NCI-H748 treated with DMSO at 0.1 percent for 48 hours (cell line): ENCODE measurements around the gene CMTM3.
"Not testable (repeated sequence)": the region's sequence is repeated elsewhere in the genome, so short reads cannot be mapped to it uniquely, and the experiment has no call there.

Experiments
- DNase-seq: peaks from one replicate; lab custom pipeline; 2025; lab: John Stamatoyannopoulos, UW

CMTM3 gene

DNA sequence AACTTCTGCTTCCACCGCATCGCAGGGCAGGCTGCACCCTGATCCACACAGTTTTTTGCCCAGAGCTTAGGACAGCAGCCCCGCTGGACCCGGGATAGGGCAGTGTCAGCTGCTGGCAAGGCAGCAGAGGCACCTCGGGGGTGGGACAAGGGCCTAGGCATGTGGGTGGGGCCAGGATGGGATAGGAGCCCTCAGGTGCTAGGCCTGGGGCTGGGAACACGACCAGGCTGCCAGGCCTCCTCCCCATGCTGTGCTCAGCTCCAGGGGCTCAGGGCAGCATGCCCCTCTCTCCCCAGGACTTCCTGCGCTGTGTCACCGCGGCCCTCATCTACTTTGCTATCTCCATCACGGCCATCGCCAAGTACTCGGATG, 4.6 kb downstream of the CMTM3 start:
- DNase-seq = no peak

DNA sequence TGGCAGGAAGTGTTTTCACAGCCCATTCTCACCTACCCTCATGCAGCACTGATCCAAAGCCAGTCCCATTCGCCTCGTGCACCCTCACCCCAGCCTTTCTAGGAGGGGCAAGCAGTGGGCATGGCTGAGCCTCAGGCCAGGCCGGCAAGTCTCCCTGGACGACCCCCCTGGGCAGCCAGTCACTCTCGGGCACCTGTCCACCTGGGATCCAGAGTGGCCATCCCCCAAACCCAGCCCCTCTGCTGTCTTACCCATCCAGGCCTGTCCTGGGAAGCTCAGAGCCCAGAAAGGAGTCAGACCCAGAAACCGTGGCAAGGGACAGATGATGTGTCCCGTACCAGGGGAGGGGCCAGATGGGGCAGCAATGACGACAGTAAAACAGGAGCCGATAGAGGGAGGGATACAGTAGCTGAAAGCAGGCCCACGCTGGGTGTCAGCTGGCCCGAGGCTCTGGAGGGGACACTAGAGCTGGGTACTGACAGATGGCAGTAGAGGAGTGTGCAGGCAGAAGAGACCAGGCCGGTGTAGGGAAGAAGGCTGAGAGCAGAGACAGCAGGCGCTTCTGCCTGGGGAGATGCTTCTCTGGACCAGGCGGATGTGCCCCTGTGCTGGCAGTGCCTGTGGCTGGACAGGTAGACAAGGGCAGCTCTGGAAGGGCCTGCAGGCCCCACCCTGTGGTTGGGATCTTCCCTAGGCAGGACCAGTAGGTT, 5.8 kb downstream of the CMTM3 start:
- DNase-seq = no peak

DNA sequence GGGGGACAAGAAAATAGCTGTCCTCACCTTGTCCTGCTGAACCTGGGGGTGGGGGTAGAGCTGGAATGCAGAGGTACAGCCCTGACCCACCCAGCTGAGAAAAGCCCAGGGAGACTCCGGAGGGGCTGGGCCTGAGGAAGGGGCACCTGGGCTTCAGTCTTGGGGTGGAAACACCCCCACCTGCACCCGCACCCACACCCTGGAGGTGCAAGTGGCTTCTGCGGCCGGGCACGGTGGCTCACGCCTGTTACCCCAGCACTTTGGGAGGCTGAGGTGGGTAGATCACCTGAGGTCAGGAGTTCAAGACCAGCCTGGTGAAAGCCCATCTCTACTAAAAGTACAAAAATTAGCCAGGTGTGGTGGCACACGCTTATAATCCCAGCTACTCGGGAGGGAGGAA, 7.4 kb downstream of the CMTM3 start:
- DNase-seq = not testable (repeated sequence)

DNA sequence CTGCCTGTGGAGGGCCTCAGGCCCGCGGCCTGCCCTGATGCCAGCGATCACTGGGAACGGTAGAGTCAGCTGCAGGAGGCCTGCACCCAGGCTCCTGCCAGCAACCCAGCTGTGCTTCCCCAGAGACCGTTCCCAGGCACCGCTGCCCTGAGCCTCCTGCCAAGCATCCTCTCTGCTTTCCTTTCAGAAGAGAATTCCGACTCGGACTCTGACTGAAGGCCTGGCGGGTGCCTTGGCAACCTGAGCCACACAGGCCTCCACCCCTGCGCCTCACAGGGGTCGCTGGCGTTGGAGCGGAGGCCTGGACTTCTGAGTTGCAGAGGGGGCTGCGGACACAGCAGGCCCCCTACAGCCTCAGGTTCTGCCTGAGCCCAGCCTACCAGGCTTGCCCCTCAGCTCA, 7.9 kb downstream of the CMTM3 start:
- no peak for DNase-seq

DNA sequence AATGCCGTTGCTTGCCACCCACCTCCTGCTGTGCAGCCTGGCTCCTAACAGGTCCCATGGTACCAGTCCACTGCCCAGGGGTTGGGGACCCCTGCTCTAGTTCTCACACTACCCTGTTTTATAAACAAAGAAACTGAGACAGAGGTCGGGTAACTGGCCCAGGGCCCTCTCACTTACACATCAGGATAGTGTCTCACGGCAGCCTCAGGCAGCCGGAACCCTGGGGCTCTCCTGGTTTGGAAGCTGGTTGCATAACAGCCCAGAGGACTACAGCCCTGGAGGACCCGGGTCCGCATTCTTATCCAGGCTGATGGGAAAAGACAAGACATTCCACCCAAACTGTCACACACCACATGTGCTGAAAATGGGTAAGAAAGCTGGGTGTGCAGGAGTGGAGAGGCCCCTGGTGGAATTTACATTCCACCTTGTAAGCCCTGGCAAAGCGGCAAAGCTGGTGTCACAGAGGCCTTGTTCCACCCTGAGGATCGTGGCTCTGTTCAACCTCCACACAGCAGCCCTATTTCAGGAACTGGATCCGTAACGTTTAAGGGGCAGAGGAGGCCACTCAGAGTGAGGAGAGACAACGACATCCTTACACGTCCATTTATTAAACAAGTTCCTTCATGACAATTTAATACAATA, 9.8 kb downstream of the CMTM3 start:
- no peak for DNase-seq

DNA sequence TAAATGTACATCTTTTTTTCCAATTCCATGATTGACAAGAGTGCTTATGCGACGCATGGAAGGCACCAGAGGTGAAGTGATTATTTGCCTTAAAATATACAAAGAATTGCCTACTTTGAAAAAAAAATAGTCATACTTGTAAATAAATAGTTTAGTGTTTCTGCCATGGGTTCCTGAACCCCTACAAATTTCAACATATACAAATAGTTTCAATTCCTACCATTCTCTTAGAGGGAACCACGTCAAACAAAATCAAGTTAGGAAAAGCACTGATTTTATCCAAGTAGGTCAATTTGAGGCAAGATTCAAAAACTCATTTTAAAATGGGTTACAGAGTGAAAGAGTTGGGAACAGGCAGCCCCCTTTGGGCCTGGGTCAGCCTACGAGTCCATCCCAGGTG, 11.7 kb downstream of the CMTM3 start:
- DNase-seq = no peak

DNA sequence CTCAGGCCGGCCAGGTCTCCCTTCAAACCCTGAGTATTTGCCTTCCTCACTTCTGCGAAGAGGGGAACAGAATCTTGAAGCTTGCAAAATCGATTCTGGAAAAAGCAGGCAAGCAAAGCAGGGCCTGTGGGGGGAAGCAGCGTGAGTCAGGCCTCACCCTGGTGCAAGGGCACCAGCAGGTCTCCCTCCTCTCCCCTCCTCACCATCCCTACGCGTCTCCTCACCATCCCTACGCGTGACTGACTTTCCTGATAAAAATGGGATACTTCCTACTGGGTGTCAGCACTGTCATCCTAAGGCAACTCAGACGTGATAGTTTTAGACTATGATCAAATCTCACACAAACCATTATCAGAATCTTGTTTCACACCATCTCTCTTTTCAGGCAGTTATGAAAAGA, 12.1 kb downstream of the CMTM3 start:
- no peak for DNase-seq

DNA sequence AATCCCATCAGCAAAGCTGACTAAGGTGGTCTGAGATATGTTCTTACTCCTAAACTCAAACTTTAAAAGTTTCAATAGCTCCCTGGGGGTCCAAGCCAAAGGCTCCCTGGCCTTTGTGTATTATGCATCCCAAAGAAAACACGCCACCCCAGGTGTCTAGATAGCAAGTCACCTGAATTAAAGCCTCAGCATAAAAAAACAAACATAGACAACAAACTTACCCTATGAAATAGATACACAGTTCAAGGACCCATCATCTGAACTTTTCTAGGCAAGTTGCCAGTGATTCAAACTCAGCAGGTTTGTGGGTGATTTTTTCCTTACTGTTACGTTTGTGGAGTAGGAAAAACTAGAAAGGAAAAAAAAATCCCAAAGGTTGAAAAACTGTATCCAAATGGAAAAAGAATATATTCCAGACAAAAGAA, 12.5 kb downstream of the CMTM3 start:
- no peak for DNase-seq

DNA sequence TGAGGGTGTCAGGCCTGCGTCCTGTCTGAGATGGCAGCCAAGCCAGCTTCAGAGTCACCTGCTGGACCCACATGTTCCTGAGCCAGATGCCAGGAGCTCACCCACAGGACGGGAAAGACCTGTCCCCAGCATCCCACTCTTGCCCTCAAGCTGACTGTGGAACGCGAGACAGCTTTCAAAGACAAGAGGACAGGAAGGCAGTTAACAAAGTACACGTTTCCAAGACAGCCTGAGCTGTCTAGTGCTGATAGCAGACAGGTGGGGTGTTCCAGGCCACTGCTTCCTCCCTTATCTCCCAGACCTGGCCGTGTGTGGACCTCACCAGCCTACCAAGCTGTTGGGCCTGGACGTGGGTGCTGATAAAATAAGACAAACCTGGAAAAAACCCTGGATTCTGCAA, 13.2 kb downstream of the CMTM3 start:
- DNase-seq = no peak

DNA sequence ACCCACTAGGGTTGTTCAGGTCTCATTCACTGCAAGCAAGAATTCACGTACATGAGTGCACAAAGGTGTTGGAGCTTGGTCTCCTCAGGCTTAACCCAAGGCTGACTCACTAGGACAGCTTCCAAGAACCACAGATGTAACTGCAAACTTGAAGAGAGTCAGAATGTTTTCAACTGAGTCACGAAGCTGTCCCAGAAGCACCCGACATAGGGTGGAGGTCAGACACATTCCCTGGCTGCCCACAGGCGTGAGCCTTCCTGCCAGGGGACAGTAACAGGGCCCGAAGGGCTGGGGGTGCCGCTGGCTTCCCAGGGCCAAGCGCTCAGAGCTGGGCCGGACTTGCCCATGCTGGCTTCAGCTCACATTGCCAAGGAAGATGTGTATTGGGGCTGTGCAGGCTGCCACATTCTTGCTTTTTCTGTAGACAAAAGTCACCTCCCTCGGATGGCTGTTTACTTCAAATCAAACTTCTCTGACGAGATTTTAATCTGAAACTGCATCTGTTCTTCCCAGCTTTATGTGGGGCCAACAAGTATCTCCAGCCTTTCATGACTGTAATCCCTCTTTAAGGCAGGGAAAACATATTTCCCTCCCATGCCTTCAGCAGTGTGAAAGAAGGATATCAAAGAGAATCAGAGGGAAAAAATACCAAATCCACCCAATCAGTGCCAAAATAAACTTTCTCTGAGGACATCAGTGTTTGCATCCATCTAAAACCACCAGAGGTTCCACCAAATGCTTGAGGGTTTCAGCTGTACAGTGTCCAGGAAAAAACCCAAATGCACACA, 14.3 kb downstream of the CMTM3 start:
- no peak for DNase-seq

DNA sequence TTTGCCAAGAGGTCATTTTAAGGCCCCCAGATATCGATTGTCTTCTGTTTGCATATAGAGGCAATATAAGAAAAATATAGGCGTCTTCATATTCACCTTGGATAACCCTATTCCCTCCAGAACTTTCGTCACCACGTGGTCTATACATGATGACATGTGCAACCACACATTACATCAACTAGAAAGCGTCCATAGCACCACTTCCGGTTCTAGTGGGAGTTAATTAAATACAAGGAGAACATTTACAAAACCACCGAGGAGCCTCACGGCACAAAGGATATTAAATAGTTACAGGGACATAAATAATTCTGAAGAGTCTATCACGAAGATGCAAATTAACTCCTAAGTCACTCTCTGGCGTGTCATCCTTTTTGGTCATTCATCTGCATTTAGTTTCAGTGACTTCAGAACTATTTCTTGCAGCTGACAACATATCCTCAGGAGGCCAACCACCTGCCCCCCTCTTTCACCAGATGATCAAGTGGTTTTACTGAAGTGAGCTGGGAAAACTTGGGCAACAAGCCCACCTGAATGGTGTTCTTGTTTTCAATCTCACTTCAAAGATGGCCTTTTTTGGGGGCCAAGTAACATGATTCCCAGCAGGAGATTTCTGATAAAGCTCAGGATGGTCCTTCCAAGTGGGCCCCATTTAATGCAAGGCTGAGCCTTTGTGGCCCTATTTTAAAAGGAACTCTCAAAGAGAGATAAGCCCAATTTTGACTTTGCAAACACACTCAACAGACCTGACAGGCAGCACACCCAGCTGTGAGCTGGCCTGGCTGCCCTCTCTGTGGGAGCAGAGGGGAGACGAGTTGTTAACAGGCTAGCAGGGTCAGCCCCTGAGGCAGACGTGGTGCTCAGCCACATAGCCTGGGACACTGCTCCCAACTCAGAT, 15.3 kb downstream of the CMTM3 start:
- no peak for DNase-seq

DNA sequence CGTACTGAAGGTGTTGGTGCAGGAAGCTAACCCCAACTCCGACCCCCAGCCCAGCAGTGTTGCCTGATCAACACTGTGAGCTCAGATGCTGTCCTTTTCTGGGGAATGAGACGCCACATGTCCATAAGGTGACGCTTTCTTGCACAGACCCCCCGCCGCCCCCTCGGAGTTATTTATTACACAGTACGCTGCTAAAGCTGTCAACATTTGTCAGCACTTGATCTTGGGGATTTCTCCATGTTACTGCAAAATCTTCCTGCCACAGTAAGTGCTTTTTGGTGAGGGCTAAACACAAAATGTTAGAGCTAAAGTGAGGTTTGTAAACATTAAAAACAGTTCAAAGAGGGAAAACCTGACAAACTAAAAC, 15.9 kb downstream of the CMTM3 start:
- DNase-seq = no peak

DNA sequence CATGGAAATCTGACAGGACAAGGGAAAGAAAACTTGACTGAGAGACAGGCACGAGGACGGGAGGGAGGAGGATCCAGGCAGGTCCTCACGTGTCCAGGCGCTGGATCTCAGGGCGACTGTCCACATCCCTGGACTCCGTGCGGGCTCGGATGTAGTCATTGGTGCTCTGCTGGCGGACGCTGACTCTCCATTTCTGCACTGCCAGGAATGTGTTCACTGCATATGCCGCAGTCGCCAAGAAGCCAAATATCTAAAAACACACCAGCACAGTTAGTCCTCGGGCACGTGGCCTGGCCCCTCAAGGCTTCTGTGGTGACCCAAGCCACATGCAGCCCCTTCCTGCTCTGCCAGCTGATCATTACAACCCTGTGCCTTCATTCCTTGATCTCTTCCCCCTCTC, 17.5 kb downstream of the CMTM3 start:
- no peak for DNase-seq

DNA sequence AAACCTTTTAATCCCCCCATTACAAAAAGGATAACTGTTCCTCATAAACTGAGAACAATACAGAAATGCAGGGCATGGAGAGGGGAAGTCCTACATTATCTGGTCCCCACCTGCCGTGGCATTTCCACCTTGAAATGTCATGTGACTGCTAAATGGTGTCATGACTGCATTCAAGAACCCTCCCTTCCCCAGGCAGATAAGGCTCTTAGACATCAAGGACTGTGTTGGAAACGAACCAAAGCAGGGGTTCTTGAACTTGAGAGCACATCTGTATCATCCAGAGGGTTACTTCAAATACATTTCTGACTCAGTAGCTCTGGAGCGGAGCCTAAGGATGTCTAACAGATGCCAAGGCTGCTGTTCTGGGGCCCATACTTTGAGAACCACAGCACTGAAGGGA, 18.4 kb downstream of the CMTM3 start:
- no peak for DNase-seq

DNA sequence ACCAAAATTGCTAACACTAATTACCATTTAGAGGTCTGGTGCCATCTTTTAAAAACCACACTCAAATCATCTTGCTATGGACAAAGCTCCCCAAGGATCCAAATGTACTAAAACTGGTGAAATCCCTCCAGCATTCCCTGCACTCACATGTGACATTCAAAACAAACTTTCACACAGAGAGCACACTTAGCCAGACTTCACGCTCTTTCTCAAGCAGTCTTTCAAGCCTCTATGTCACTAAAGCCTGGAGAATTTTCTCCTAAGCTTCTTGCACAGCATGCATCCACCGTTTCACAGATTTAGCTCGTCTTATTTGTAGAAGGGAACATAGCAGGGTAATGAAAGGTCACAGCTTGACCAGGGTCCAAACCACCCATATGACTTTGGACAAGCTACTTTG, 19.3 kb downstream of the CMTM3 start:
- DNase-seq = no peak

DNA sequence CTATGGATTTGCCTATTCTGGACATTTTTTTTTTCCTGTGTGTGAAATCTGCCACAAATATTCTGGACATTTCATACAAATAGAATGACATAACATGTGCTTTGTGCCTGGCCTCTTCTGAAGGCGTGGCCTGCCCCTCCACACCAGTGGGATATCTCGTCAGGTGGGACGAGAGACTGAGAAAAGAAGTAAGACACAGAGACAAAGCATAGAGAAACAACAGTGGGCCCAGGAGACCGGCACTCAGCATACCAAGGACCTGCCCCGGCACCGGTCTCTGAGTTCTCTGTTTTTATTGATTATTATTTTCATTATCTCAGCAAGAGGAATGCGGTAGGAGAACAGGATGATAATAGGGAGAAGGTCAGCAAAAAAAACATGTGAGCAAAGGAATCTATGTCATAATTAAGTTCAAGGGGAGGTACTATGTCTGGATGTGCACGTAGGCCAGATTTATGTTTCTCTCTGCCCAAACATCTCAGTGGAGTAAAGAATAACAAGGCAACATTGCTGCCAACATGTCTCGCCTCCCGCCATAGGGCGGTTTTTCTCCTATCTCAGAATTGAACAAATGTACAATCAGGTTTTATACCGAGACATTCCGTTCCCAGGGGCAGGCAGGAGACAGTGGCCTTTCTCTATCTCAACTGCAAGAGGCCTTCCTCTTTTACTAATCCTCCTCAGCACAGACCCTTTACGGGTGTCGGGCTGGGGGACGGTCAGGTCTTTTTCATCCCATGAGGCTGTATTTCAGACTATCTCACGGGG, 23.3 kb downstream of the CMTM3 start:
- DNase-seq = not testable (repeated sequence)

DNA sequence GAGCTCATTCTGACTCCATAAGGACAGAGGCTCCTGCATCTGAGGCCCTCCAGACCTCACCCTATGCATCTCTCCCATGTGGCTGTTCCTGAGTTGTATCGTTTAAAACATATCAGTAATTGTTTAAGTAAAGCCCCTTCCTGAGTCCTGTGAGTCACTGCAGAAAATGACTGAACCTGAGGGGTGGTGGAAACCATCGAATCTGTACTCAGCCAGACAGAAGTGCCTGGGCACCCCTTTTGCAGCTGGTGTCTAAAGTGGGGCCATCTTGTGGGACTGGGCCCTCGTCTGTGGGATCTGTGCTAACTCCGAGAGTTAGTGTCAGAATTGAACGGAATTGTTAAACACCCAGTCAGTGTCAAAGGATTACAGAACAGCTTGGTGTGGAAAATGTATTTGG, 25.4 kb downstream of the CMTM3 start:
- DNase-seq = no peak

DNA sequence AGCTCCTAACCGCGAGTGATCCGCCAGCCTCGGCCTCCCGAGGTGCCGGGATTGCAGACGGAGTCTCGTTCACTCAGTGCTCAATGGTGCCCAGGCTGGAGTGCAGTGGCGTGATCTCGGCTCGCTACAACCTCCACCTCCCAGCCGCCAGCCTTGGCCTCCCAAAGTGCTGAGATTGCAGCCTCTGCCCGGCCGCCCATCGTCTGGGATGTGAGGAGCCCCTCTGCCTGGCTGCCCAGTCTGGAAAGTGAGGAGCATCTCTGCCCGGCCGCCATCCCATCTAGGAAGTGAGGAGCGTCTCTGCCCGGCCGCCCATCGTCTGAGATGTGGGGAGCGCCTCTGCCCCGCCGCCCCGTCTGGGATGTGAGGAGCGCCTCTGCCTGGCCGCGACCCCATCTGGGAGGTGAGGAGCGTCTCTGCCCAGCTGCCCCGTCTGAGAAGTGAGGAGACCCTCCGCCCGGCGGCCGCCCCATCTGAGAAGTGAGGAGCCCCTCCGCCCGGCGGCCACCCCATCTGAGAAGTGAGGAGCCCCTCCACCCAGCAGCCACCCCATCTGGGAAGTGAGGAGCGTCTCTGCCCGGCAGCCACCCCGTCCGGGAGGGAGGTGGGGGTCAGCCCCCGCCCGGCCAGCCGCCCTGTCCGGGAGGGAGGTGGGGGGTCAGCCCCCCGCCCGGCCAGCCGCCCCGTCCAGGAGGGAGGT, 26.2 kb downstream of the CMTM3 start:
- DNase-seq = not testable (repeated sequence)

DNA sequence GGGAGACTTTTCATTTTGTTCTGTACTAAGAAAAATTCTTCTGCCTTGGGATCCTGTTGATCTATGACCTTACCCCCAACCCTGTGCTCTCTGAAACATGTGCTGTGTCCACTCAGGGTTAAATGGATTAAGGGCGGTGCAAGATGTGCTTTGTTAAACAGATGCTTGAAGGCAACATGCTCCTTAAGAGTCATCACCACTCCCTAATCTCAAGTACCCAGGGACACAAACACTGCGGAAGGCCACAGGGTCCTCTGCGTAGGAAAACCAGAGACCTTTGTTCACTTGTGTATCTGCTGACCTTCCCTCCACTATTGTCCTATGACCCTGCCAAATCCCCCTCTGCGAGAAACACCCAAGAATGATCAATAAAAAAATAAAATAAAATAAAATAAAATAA, 27.1 kb downstream of the CMTM3 start:
- DNase-seq = not testable (repeated sequence)

DNA sequence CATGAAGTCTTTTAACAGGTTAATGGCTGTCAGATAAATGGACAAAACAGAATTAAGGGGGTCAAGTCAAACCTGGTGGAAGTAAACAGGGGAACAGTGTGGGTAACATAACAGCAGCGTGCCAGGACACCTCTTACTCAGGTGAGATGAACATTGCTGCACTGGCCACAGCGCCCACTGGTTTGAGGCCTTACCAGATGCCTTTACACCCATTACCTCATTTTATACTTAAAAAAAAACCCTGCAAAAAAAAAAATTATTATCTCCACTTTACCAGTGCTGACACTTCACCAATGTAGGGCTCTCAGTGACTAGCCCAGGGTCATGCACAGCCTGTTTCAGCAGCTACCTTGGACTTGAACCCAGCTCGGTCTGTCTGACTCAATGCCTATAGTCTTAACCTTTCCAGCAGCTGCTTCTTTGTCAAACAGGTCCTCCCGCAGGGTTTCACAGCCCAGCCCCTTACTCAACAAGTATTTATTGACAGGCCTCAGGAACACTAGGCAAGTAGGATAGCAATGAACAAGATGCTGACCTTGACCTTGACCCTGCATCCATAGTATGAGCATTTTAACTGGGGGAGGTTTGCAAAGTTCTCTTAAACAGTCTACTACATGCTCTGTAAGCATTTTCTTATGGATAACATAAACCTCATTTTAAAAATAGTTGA, 30.2 kb downstream of the CMTM3 start:
- DNase-seq = no peak
